K562 (cell line): Measurements from ENCODE around the gene DNMT3A. TPM values are rescaled to one million over a fixed set of nuclear protein-coding genes. Genes with fewer than 3 reads are reported as not detected.

ENCODE experiments used
- ATAC-seq: fragments of 200-7000 bp; cut with Tn5 transposase; 3 replicates; pipeline ENCODE4 v1.9.1; 2020; ENCODE audit warnings: moderate library complexity
- BruUV-seq: library from RNA; stranded (reverse); fragments of 400-500 nt; replicated peaks from 2 replicates; lab custom pipeline; 2021; lab: Mats Ljungman, UMichigan
- CTCF ChIA-PET: fragments of 300-600 bp; formaldehyde crosslinking; extraction: SDS; loops from one replicate; lab custom pipeline; 2021; ENCODE audit warnings: low intra/inter-chr PET ratio; lab: Yijun Ruan, JAX
- POLR2A ChIA-PET: fragments of 300-600, 350-650 bp; sonication (Branson Sonifier 250); formaldehyde crosslinking; extraction: SDS; loops from one replicate; lab custom pipeline; 2021; ENCODE audit warnings: antibody characterized with exemption, inconsistent platforms; lab: Yijun Ruan, JAX
- DNase-seq, 4 experiments: peaks; one replicate each; pipeline versions ENCODE4 v3.0.0 to v3.0.0-alpha.2; 2011 to 2018; ENCODE audit warnings: low spot score in 3 of 4, mixed read lengths in 3 of 4; ENCODE audit errors: extremely low read depth in 1 of 4
- FAIRE-seq: peaks from 2 replicates; lab custom pipeline; 2011; peaks lifted over from hg19 to GRCh38; lab: Jason Lieb, UNC
- H2AFZ ChIP-seq: 2 replicates; pipeline ENCODE4 v1.6.0; 2011; ENCODE audit warnings: low read depth, low read length, control low read depth, inconsistent platforms
- H3K27ac ChIP-seq: fragments of 200-600 bp; 3 replicates; pipeline ENCODE4 v1.8.0; 2011; ENCODE audit warnings: low read depth, mild to moderate bottlenecking, control low read depth, inconsistent platforms, low read length, moderate library complexity, mixed read lengths; ENCODE audit errors: extremely low read depth
- H3K27me3 ChIP-seq, 2 experiments: fragments of 300-600 bp in 1 of 2; 2 replicates in 1 of 2; 3 replicates in 1 of 2; pipeline versions ENCODE4 v1.6.0 to v1.8.0; 2011; ENCODE audit warnings: inconsistent platforms in 2 of 2, low read length in 2 of 2, mild to moderate bottlenecking in 1 of 2, mixed read lengths in 1 of 2, moderate library complexity in 1 of 2; ENCODE audit not compliant: control insufficient read depth in 2 of 2, insufficient read depth in 2 of 2
- H3K36me3 ChIP-seq: fragments of 300-600 bp; 3 replicates; pipeline ENCODE4 v1.8.0; 2011; ENCODE audit warnings: mild to moderate bottlenecking, low read length, inconsistent platforms; ENCODE audit not compliant: control insufficient read depth, insufficient read depth
- H3K4me1 ChIP-seq, 2 experiments: fragments of 200-600 bp in 1 of 2; replicated peaks in 1 of 2; 2 replicates in 1 of 2; 3 replicates in 1 of 2; pipeline versions ENCODE4 v1.5.1 to v1.8.0; 2011; ENCODE audit warnings: inconsistent platforms in 2 of 2, low read length in 2 of 2, mild to moderate bottlenecking in 1 of 2, mixed read lengths in 1 of 2, moderate library complexity in 1 of 2; ENCODE audit not compliant: control insufficient read depth in 2 of 2, insufficient read depth in 2 of 2
- H3K4me2 ChIP-seq: 2 replicates; pipeline ENCODE4 v1.6.1; 2011; ENCODE audit warnings: low read length, control low read depth, inconsistent platforms, mixed read lengths; ENCODE audit not compliant: insufficient read depth
- H3K4me3 ChIP-seq: fragments of 200-600 bp; sonication (generic), shearing (Covaris generic); 2 replicates; pipeline ENCODE4 v1.5.1; 2016; ENCODE audit warnings: control low read depth, inconsistent platforms
- H3K79me2 ChIP-seq: fragments of 200-600 bp; 3 replicates; pipeline ENCODE4 v1.8.0; 2011; ENCODE audit warnings: low read length, inconsistent platforms; ENCODE audit not compliant: control insufficient read depth, insufficient read depth
- H3K9ac ChIP-seq, 2 experiments: 2 replicates each; pipeline versions ENCODE4 v1.6.0 to v1.6.1; 2011; ENCODE audit warnings: low read depth in 2 of 2, low read length in 2 of 2, control low read depth in 1 of 2, inconsistent platforms in 1 of 2, mild to moderate bottlenecking in 1 of 2, mixed read lengths in 1 of 2; ENCODE audit not compliant: insufficient read depth in 1 of 2
- H3K9me1 ChIP-seq: one replicate; pipeline ENCODE4 v1.6.0; 2011; ENCODE audit warnings: inconsistent platforms, mild to moderate bottlenecking, low read length, moderate library complexity; ENCODE audit not compliant: control insufficient read depth, insufficient read depth
- H3K9me3 ChIP-seq: replicated peaks from 2 replicates; pipeline ENCODE4 v1.5.1; 2011; ENCODE audit warnings: low read depth, low read length, inconsistent platforms; ENCODE audit not compliant: control insufficient read depth, insufficient read depth
- H4K20me1 ChIP-seq: replicated peaks from 2 replicates; pipeline ENCODE4 v1.6.1; 2011; ENCODE audit warnings: low read length, inconsistent platforms, mixed read lengths; ENCODE audit not compliant: control insufficient read depth, insufficient read depth
- AFF4 ChIP-seq: sonication (generic); formaldehyde crosslinking; IDR thresholded peaks from 2 replicates; pipeline ENCODE4 v1.8.0; 2023; ENCODE audit warnings: mild to moderate bottlenecking, missing genetic modification reagents
- CREM ChIP-seq: IDR thresholded peaks from 2 replicates; pipeline ENCODE4 v1.6.1; 2014; ENCODE audit warnings: antibody characterized with exemption, low read depth
- DDX20 ChIP-seq: fragments of 450-650 bp; IDR thresholded peaks from 2 replicates; pipeline ENCODE4 v1.6.1; 2016; ENCODE audit warnings: missing genetic modification characterization, low read depth, mild to moderate bottlenecking, missing compliant biosample characterization, moderate library complexity
- MLLT1 ChIP-seq, 2 experiments: fragments of 450-650 bp; IDR thresholded peaks; 2 replicates each; pipeline ENCODE4 v1.6.1; 2016
- NFE2 ChIP-seq: IDR thresholded peaks from 2 replicates; pipeline ENCODE4 v1.6.1; 2014; ENCODE audit warnings: antibody characterized with exemption, low read depth
- ZBTB1 ChIP-seq: sonication (generic); formaldehyde crosslinking; IDR thresholded peaks from 2 replicates; pipeline ENCODE4 v1.8.1; 2023; ENCODE audit warnings: missing genetic modification reagents, low read depth, mild to moderate bottlenecking, borderline replicate concordance
- ZNF639 ChIP-seq, 2 experiments: fragments of 200-800 bp in 1 of 2; sonication (Bioruptor generic) in 1 of 2; sonication (generic) in 1 of 2; formaldehyde crosslinking in 1 of 2; IDR thresholded peaks in 1 of 2; conservative IDR thresholded peaks in 1 of 2; 2 replicates each; pipeline versions ENCODE4 v1.5.0 to v1.6.1; 2016 to 2020; ENCODE audit warnings: missing compliant biosample characterization in 1 of 2, missing genetic modification characterization in 1 of 2, missing genetic modification reagents in 1 of 2
- ZNF668 ChIP-seq: fragments of 250-450 bp; sonication (Bioruptor Pico); IDR thresholded peaks from 2 replicates; pipeline ENCODE4 v1.8.0; 2022; ENCODE audit warnings: mild to moderate bottlenecking, inconsistent platforms
- WGBS: fragments of 100-300 bp; shearing (Covaris generic); methylation state at CpG from one replicate; pipeline ENCODE4 v1.1.6; 2016; ENCODE audit warnings: low coverage, mixed read lengths; ENCODE audit not compliant: insufficient coverage; ENCODE audit errors: missing lambda C conversion rate; 5-methylcytosine and 5-hydroxymethylcytosine counted together
- in situ Hi-C: fragments of 300-500 bp; cut with MboI; formaldehyde crosslinking; loops from 4 replicates; pipeline ENCODE4 v1.15.0; 2018; ENCODE audit warnings: inconsistent platforms, mixed read lengths
- intact Hi-C: fragments of 100-400 bp; cut with micrococcal nuclease; formaldehyde crosslinking; loops from 2 replicates; pipeline ENCODE4 v1.14.2; 2022
- polyA plus RNA-seq, 8 experiments: library from polyadenylated mRNA; depleted of rRNA in 4 of 8; stranded (reverse) in 5 of 8; unstranded in 3 of 8; fragments of >200 nt; fragmentation: Nextera tagmentation in 2 of 8; fragmentation: Illumina TruSeq in 1 of 8; extraction: Ambion mirVana in 2 of 8; extraction: Trizol in 1 of 8; gene quantifications; 2 replicates each; pipeline versions ENCODE4 v1.2.1 to v1.2.3, GENCODE V29; 2011 to 2014; ENCODE audit warnings: inconsistent platforms in 1 of 8, missing spikeins in 1 of 8
- total RNA-seq, 7 experiments: library from RNA; depleted of rRNA in 6 of 7; stranded (reverse); fragments of >200 nt in 6 of 7; fragmentation: Illumina TruSeq in 2 of 7; extraction: Trizol in 2 of 7; gene quantifications; 2 replicates each; pipeline versions ENCODE4 v1.2.1 to v1.2.3, GENCODE V29; 2011 to 2021; ENCODE audit warnings: low replicate concordance in 1 of 7

Gene DNMT3A
- total and polyA plus RNA-seq, 9 of the 15 experiments (the other 6 are each of a cell fraction or from before 2014, with no cell fraction given): 3.0 to 16.0 (median 6.1) TPM

GRCh38 chr2:25336383-25336841 is 5.3 kb downstream of the DNMT3A start:
- no peak overlapping the region for H2AFZ ChIP-seq
- no peak overlapping the region for H3K4me2 ChIP-seq
- H4K20me1 ChIP-seq: peaks cover 48% of the 10 kb centered on the region
- H3K27ac ChIP-seq: no peak overlapping the region
- POLR2A ChIA-PET: interaction anchor here (0.5 to 0.6 kb wide), 2 partner anchors 30 to 68 kb away, joined by 3 read pairs; no protein-coding TSS in a partner anchor
- ATAC-seq (no peak), DNase-seq (no peak), FAIRE-seq (no peak)
- H3K36me3 ChIP-seq: no peaks in the 10 kb centered on the region
- CTCF ChIA-PET: no interaction called here
- no peaks in the 10 kb centered on the region for H3K9me3 ChIP-seq
- peaks cover 3% of the 10 kb centered on the region for H3K9me1 ChIP-seq
- no TSS peak for BruUV-seq
- H3K4me1 ChIP-seq: peaks cover 0 to 17% of the 10 kb centered on the region in 2 experiments; a peak in 2 of 5 replicates
- no peak overlapping the region for H3K9ac ChIP-seq
- in situ Hi-C loops (no loop called here), intact Hi-C loops (no loop called here)
- H3K79me2 ChIP-seq: no peaks in the 10 kb centered on the region
- no peak overlapping the region for H3K4me3 ChIP-seq
- peaks cover 48 to 73% of the 10 kb centered on the region in 2 experiments for H3K27me3 ChIP-seq
- WGBS: 3% methylated on average over 10 of the region's 10 CpGs
- TF ChIP-seq ZBTB1 (CRISPR knock-in tag) (no peak), ZNF639 (CRISPR knock-in tag; conservative IDR thresholded peaks at IDR 0.05 in 1 of 2, IDR thresholded peaks at IDR 0.05 in 1 of 2) (no peak), NFE2 (no peak), DDX20 (tag) (no peak), ZNF668 (CRISPR knock-in tag) (no peak), AFF4 (CRISPR knock-in tag) (no peak), CREM (no peak), MLLT1 (IDR thresholded peaks at IDR 0.05) (no peak)
